ENCODE measurements around the gene PRG2.

Gene PRG2

GRCh38 chr11:57432149-57432561 is 41.7 kb upstream of the PRG2 start:
- no peak overlapping the region for H3K27ac ChIP-seq
- TF ChIP-seq ZFX (IDR thresholded peaks at IDR 0.05; ENCODE audit: borderline replicate concordance), result no peak
- TF ChIP-seq, protein P1, sequence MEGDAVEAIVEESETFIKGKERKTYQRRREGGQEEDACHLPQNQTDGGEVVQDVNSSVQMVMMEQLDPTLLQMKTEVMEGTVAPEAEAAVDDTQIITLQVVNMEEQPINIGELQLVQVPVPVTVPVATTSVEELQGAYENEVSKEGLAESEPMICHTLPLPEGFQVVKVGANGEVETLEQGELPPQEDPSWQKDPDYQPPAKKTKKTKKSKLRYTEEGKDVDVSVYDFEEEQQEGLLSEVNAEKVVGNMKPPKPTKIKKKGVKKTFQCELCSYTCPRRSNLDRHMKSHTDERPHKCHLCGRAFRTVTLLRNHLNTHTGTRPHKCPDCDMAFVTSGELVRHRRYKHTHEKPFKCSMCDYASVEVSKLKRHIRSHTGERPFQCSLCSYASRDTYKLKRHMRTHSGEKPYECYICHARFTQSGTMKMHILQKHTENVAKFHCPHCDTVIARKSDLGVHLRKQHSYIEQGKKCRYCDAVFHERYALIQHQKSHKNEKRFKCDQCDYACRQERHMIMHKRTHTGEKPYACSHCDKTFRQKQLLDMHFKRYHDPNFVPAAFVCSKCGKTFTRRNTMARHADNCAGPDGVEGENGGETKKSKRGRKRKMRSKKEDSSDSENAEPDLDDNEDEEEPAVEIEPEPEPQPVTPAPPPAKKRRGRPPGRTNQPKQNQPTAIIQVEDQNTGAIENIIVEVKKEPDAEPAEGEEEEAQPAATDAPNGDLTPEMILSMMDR (IDR thresholded peaks at IDR 0.05), result no peak

DNA sequence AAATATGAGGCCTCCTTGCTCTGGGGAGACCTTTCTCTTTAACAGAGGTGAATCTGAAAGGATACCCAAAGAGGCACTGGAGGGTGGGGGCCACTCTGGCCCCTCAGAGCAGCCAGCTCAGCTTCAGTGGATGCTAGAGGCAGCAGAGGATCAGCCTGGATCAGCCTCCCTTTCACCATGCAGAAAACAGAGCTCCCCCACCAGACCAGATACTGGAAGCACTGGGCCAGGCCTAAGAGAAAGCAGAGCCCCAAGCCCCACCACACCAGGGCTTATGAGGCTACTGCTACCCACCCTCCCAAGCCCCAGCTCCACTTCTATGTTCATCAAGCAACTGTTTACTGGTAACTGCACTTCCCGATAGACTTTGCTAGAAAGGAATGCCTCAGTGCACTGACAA is 40.5 kb upstream of the PRG2 start:
- no peak for TF ChIP-seq ZFX (IDR thresholded peaks at IDR 0.05; ENCODE audit: borderline replicate concordance)
- TF ChIP-seq, protein P1 (IDR thresholded peaks at IDR 0.05), result no peak
- H3K27ac ChIP-seq, result no peak overlapping the region

- peak overlapping the region; percentile 25; the same call in 1 of the 2 replicates for H3K27ac ChIP-seq
- TF ChIP-seq, protein P1 (IDR thresholded peaks at IDR 0.05), result no peak
- no peak for TF ChIP-seq ZFX (IDR thresholded peaks at IDR 0.05; ENCODE audit: borderline replicate concordance)
Measured at GRCh38 chr11:57429946-57430345, 39.5 kb upstream of the PRG2 start.

DNA sequence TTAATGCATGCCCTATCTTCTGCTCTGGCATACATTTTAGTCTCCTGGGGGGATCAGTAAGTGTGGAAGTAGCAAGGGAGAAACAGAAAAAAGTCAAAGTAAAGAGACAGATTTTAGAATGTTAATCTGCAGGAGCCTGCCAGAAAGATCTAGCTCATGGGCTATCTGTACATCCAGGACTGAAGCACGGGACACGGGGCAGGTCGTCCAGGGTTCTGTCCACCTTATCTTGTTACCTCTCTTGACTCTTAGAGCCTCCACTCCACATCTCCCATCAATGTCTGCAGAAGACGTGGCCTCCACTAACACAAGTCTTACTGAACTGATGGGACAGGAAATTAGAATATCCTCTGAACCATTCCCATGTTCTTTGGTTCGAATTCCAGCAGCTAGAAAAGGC is 38.2 kb upstream of the PRG2 start:
- H3K27ac ChIP-seq, result no peak overlapping the region

GRCh38 chr11:57427727-57428082 is 37.3 kb upstream of the PRG2 start:
- no peak for TF ChIP-seq ZFX (IDR thresholded peaks at IDR 0.05; ENCODE audit: borderline replicate concordance)
- TF ChIP-seq, protein P1 (IDR thresholded peaks at IDR 0.05), result no peak

More for the DNA sequence above, 38.2 kb upstream of the PRG2 start:
- no peak for TF ChIP-seq ZFX (IDR thresholded peaks at IDR 0.05; ENCODE audit: borderline replicate concordance)
- TF ChIP-seq, protein P1 (IDR thresholded peaks at IDR 0.05), result no peak

GRCh38 chr11:57426929-57427726 is 36.7 kb upstream of the PRG2 start, which contains the start of gene SLC43A3:
TSS of gene SLC43A3 (minus strand) at chr11:57427121. CDS start at chr11:57426172, 949 bp downstream.
- peak within 1 kb of the TSS; percentile 50 for H3K27ac ChIP-seq
- TF ChIP-seq, protein P1 (IDR thresholded peaks at IDR 0.05), result no peak
- no peak for TF ChIP-seq ZFX (IDR thresholded peaks at IDR 0.05; ENCODE audit: borderline replicate concordance)

More at GRCh38 chr11:57427727-57428082, 37.3 kb upstream of the PRG2 start:
- peak overlapping the region; percentile 50; the same call in 1 of the 2 replicates for H3K27ac ChIP-seq

- H3K27ac ChIP-seq, result peak overlapping the region; percentile 50
- TF ChIP-seq, protein P1 (IDR thresholded peaks at IDR 0.05), result no peak
- TF ChIP-seq ZFX (IDR thresholded peaks at IDR 0.05; ENCODE audit: borderline replicate concordance), result no peak
Measured at GRCh38 chr11:57426439-57426928, 36.0 kb upstream of the PRG2 start.

Measured in 22Rv1 (cell line).